Activated T-cell treated with anti-CD3 and anti-CD28 coated beads, Interleukin-2, amount 50 U/mL, for 24 hours (primary cell): ENCODE results near the gene KISS1.
"Not testable (repeated sequence)": the region's sequence is repeated elsewhere in the genome, so short reads cannot be mapped to it uniquely, and the experiment has no call there.

Source experiments
- DNase-seq: peaks from one replicate; pipeline ENCODE4 v3.0.0-alpha.2; 2020
- H3K27ac Mint-ChIP-seq: 2 replicates; pipeline ENCODE4 v1.8.0; 2020; ENCODE audit warnings: mild to moderate bottlenecking, mixed read lengths
- H3K27me3 Mint-ChIP-seq: 2 replicates; pipeline ENCODE4 v1.8.0; 2020; ENCODE audit warnings: mixed read lengths
- H3K36me3 Mint-ChIP-seq: 2 replicates; pipeline ENCODE4 v1.8.0; 2020; ENCODE audit warnings: low read depth, mixed read lengths
- H3K4me1 Mint-ChIP-seq: 2 replicates; pipeline ENCODE4 v1.8.0; 2020; ENCODE audit warnings: low read depth, mixed read lengths
- H3K4me3 Mint-ChIP-seq: 2 replicates; pipeline ENCODE4 v1.8.0; 2020; ENCODE audit warnings: mild to moderate bottlenecking, moderate library complexity, mixed read lengths
- H3K9me3 Mint-ChIP-seq: 2 replicates; pipeline ENCODE4 v1.8.0; 2020; ENCODE audit warnings: mixed read lengths

KISS1 gene

GRCh38 chr1:204196068-204196795 lies at the start of gene KISS1:
KISS1 (minus strand) TSS chr1:204196491; CDS start chr1:204192876, 3,615 bp downstream.
- no peak within 1 kb of the TSS for H3K4me3 Mint-ChIP-seq
- H3K36me3 Mint-ChIP-seq, result no peaks in the 10 kb centered on the region
- no peak within 1 kb of the TSS for H3K27ac Mint-ChIP-seq
- H3K4me1 Mint-ChIP-seq, result peaks cover 7% of the 10 kb centered on the region
- no peak for DNase-seq
- H3K27me3 Mint-ChIP-seq, result peaks cover 17% of the 10 kb centered on the region
- no peaks in the 10 kb centered on the region for H3K9me3 Mint-ChIP-seq

GRCh38 chr1:204242920-204243319 lies 46.6 kb upstream of the KISS1 start:
- Mint-ChIP-seq H3K36me3 (no peaks in the 10 kb centered on the region), H3K27me3 (peaks cover 4% of the 10 kb centered on the region), H3K27ac (no peak overlapping the region), H3K4me1 (no peaks in the 10 kb centered on the region), H3K4me3 (no peak overlapping the region), H3K9me3 (no peaks in the 10 kb centered on the region)
- DNase-seq, result no peak

- Mint-ChIP-seq H3K27me3 (peaks cover 4% of the 10 kb centered on the region), H3K9me3 (no peaks in the 10 kb centered on the region), H3K36me3 (no peaks in the 10 kb centered on the region), H3K4me1 (no peaks in the 10 kb centered on the region), H3K27ac (no peak overlapping the region), H3K4me3 (no peak overlapping the region)
- DNase-seq, result no peak
Observed at GRCh38 chr1:204241914-204242313, 45.6 kb upstream of the KISS1 start.

- Mint-ChIP-seq H3K36me3 (no peaks in the 10 kb centered on the region), H3K9me3 (no peaks in the 10 kb centered on the region), H3K4me1 (no peaks in the 10 kb centered on the region), H3K4me3 (no peak overlapping the region), H3K27me3 (no peaks in the 10 kb centered on the region), H3K27ac (no peak overlapping the region)
- DNase-seq, result no peak
Observed at GRCh38 chr1:204241050-204241449, 44.8 kb upstream of the KISS1 start.

GRCh38 chr1:204240233-204240632 lies 43.9 kb upstream of the KISS1 start:
- Mint-ChIP-seq H3K36me3 (no peaks in the 10 kb centered on the region), H3K4me3 (no peak overlapping the region), H3K9me3 (no peaks in the 10 kb centered on the region), H3K27me3 (no peaks in the 10 kb centered on the region), H3K4me1 (no peaks in the 10 kb centered on the region), H3K27ac (no peak overlapping the region)
- no peak for DNase-seq

- H3K9me3 Mint-ChIP-seq, H3K4me3 Mint-ChIP-seq, H3K36me3 Mint-ChIP-seq, H3K27me3 Mint-ChIP-seq, H3K27ac Mint-ChIP-seq, H3K4me1 Mint-ChIP-seq, DNase-seq: not testable (repeated sequence)
Observed at GRCh38 chr1:204239401-204239800, 43.1 kb upstream of the KISS1 start.

- not testable (repeated sequence) for H3K4me1 Mint-ChIP-seq, DNase-seq, H3K36me3 Mint-ChIP-seq, H3K27ac Mint-ChIP-seq, H3K27me3 Mint-ChIP-seq, H3K4me3 Mint-ChIP-seq, H3K9me3 Mint-ChIP-seq
Observed at GRCh38 chr1:204238520-204238919, 42.2 kb upstream of the KISS1 start.

- H3K4me3 Mint-ChIP-seq, H3K36me3 Mint-ChIP-seq, H3K9me3 Mint-ChIP-seq, H3K27me3 Mint-ChIP-seq, H3K27ac Mint-ChIP-seq, DNase-seq, H3K4me1 Mint-ChIP-seq: not testable (repeated sequence)
Observed at GRCh38 chr1:204237515-204237914, 41.2 kb upstream of the KISS1 start.

- Mint-ChIP-seq H3K36me3 (no peaks in the 10 kb centered on the region), H3K9me3 (no peaks in the 10 kb centered on the region), H3K27ac (no peak overlapping the region), H3K4me1 (no peaks in the 10 kb centered on the region), H3K27me3 (no peaks in the 10 kb centered on the region), H3K4me3 (no peak overlapping the region)
- DNase-seq, result no peak
Observed at GRCh38 chr1:204232526-204232925, 36.2 kb upstream of the KISS1 start.

GRCh38 chr1:204230211-204230610 lies 33.9 kb upstream of the KISS1 start:
- Mint-ChIP-seq H3K4me3 (no peak overlapping the region), H3K4me1 (no peaks in the 10 kb centered on the region), H3K27me3 (no peaks in the 10 kb centered on the region), H3K36me3 (no peaks in the 10 kb centered on the region), H3K27ac (no peak overlapping the region), H3K9me3 (no peaks in the 10 kb centered on the region)
- DNase-seq, result no peak

GRCh38 chr1:204228896-204229295 lies 32.6 kb upstream of the KISS1 start:
- H3K4me3 Mint-ChIP-seq, result no peak overlapping the region
- H3K4me1 Mint-ChIP-seq, result no peaks in the 10 kb centered on the region
- no peak for DNase-seq
- H3K27ac Mint-ChIP-seq, result no peak overlapping the region
- no peaks in the 10 kb centered on the region for H3K9me3 Mint-ChIP-seq
- H3K36me3 Mint-ChIP-seq, result no peaks in the 10 kb centered on the region
- H3K27me3 Mint-ChIP-seq, result no peaks in the 10 kb centered on the region

- DNase-seq, result no peak
- Mint-ChIP-seq H3K27me3 (no peaks in the 10 kb centered on the region), H3K4me3 (no peak overlapping the region), H3K4me1 (no peaks in the 10 kb centered on the region), H3K27ac (no peak overlapping the region), H3K9me3 (no peaks in the 10 kb centered on the region), H3K36me3 (no peaks in the 10 kb centered on the region)
Observed at GRCh38 chr1:204227996-204228785, 31.9 kb upstream of the KISS1 start.

GRCh38 chr1:204227351-204227750 lies 31.1 kb upstream of the KISS1 start:
- Mint-ChIP-seq H3K27me3 (no peaks in the 10 kb centered on the region), H3K9me3 (no peaks in the 10 kb centered on the region), H3K4me3 (no peak overlapping the region), H3K4me1 (no peaks in the 10 kb centered on the region), H3K27ac (no peak overlapping the region), H3K36me3 (no peaks in the 10 kb centered on the region)
- DNase-seq, result no peak

- Mint-ChIP-seq H3K27ac (no peak overlapping the region), H3K27me3 (no peaks in the 10 kb centered on the region), H3K9me3 (no peaks in the 10 kb centered on the region), H3K4me3 (no peak overlapping the region), H3K4me1 (no peaks in the 10 kb centered on the region), H3K36me3 (no peaks in the 10 kb centered on the region)
- DNase-seq, result no peak
Observed at GRCh38 chr1:204225841-204226735, 29.8 kb upstream of the KISS1 start.
